Stromal cell of bone marrow (primary cell): Measurements from ENCODE around the gene BHLHA15.

Experiments used
- DNase-seq: peaks from one replicate; pipeline ENCODE4 v3.0.0-alpha.2; 2012; ENCODE audit warnings: low read depth

Gene BHLHA15

DNA sequence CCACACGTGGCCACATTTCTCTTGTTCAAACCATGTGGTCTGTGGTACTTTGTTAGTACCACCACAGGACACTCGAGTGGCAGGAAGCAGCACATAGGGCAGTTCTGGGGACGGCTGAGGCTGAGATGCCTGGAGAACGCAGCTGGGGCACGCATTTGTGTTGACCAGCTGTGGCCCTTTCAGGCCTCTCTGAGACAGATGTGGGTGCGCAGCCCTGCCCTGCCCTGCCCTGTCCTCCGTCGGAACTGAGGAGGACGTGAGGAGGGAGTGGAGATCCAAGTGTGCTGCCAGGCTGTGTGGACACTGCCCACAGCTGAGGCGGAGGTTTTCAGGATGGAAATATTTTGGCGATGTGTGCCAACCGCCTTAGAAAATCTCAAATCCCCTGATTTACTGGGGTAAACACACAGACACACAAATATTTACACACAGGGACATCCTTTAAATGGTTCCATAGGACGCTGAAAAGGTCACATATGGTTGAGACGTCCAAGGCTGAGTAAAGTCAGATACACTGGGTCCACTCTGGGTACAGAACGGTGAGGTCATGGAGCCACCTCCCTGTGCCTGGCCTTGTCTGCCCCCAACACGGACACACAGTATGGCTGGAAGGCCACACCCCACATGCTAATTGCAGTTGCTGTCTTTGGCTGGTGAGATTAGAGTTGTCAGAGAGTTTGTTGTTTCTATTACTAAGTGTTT is 14.8 kb downstream of the BHLHA15 start:
- no peak for DNase-seq

DNA sequence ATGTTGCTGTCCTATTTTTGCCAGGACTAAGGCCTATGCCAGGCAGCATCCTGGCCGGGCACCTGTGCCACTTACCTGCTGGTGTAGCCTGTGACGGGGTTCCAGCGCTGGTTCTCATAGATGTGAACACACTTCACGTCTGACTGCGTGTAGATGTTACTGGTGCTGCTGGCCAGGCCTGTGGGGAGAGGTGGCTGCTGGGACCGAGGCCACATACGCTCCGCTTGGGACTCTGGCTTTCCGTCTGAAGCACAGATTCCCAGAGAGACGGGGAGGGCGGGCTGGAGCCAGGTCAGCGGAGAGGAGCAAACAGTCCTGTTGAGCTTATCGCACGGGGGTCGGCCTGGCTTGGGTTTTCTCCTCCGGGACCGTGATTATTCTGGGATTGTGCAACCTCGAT is 16.7 kb downstream of the BHLHA15 start:
- DNase-seq: no peak

DNA sequence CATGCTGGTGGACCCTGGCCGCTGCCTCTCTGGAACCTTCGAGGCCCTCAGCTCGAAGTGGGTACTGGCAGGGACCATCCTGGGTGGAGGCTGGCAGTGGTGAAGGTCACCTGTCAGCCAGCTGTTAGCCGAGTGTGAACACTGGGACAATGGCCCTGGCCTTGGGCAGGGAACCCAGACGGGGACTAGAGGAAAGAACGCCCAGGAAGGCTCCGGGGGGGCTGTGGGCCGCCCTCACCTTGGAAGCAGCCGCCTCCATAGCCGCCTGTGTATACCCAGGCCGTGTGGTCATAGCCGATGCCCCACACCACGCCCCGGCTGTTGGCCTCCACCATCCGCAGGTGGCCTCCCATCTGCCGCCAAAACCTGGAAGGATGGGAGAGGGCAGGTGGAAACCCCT is 17.6 kb downstream of the BHLHA15 start:
- no peak for DNase-seq

DNA sequence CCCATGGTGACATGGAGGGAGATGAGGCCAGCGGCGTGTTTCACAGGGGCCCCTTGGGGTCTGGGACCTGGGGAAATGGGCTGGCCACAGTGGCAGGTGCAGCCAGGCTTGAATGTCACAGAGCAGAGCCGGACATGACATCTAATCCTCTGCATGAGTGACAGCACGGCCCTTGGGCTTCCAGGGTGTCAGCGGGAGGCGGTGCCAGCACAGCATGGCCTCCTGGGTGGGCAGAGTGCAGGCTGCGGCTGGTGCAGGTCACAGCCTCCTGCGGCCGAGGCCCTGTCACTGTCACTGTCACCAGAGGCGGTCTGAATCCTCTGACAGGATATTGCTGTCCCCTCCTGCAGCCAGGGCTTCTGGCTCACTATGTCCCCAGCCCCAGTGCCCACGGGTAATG is 18.2 kb downstream of the BHLHA15 start:
- no peak for DNase-seq

DNA sequence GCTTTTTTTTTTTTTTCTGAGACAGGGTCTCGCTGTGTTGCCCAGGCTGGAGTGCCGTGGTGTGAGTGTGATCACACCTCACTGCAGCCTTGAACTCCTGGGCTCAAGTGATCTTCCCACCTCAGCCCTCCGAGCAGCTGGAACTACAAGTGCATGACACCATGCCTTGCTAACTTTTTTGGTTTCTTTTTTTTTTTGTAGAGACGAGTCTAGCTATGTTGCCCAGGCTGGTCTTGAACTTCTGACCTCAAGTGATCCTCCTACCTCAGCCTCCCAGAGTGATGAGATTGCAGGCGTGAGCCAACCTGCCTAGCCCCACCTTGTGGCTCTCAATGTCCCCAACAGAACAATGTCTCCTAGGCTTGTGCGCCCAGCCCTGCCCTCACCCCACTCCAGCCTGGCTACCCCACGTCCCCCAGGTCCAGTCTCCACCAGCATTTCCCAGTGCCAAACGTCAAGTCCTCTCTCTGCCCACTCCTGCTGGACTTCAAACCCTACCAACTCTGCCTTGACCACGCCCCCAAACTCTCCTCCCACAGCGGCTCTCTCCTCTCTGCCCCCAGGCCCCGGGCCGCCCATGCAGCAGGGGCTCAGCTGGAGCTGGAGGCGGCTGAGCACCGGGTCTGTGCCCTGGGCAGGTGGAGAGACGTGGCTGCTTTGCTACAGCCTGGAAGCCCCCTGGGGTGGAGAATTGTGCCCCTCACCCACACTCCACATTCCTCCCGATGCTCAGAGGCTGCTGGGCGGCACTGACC is 18.9 kb downstream of the BHLHA15 start:
- DNase-seq: no peak

DNA sequence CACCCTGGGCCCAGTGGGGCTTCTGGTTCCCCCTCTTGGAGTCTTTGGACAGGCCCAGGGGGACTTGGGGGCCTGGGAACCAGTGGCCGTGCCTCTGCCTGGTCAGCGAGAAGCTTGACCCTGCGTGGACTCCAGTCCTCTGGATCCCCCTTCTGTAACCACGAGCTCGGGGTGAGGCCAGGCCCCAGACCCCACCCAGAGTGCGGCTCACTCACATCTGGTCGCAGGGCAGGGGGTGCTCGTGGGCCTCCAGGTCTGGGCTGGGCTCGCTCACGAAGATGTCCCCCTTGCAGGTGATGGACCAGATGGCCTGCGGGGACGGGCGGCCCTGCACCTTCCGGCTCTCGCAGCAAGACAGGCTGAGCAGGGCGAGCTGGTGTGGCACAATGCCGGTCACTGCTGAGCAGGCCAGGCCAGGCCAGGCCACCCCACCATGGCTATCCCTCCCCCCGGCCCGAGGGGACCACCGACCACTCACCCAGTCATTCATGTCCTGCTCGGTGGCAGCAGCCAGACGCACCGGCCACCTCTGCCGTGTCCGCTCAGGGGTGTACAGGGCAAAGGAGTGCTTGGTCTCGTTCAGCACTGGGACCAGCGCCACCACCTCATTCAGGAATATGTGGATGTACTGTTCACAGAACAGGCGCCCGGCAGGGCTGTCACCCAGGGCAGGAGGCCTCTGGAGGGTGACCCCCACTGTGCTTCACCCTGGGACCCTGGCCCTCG is 19.7 kb downstream of the BHLHA15 start:
- no peak for DNase-seq

DNA sequence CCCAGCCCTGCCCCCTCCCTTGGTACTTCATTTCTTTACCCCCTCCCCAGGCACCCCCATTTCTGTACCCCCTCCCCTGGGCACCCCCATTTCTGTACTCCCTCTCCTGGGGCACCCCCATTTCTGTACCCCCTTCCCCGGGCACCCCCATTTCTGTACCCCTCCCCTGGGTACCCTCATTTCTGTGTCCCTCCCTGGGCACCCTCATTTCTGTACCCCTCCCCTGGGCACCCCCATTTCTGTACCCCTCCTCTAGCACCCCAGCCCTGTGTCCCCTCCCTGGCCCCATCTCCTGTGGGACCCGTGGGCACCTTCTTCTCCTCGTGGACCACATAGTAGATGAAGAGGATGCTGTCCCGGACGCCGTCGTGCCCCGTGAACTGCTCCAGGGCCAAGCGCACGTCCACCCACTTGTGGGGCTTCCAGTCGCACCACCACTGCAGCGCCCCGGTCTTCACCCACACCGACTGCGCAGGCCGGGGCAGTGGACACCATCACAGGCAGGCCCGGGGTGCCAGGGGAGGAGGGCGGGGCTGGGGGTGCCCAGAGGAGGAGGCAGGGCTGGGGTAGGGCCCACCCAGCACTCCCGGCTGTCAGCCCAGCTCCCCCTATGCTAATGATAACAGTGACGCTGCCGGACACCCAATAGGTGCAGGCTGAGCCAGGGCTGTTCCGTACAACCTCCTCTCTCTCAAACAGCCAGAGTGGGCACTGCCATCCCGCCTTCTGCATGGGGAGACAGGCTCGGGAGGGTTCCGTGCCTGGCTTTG is 20.4 kb downstream of the BHLHA15 start:
- no peak for DNase-seq

DNA sequence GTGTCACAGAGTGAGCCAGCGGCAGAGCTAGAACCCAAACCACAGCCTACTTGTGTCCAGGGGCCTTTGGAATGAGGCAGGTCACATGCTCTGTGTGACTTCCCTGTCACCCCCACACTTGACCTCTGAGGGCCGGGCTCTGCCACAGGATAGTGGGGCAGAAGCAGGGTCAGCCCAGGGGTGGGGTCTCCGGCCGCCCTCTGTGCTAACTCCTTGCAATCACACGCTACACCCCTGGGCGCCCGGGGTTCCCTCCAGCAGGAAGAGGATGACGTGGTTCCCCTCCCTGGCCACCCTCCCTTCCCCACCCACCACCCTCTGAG is 21.0 kb downstream of the BHLHA15 start:
- DNase-seq: no peak

DNA sequence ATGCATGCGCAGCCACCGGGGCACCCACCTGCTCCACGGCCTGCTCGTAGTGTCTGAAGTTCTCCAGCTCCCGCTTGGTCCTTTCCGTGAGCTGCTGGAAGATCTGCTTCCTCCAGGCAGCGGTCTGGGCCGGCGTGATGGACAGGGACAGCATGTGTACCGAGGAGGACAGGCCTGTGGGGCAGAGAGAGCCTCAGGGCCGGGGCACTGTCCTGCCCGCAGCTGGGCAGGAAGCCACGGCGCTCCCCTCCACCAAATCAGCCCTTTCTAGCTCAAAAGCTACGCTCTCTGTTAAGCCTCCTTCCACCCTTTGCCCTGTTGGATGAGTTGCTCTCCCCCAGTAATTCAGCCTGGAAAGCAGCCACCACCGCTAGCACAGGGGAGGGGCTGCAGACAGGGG is 21.6 kb downstream of the BHLHA15 start:
- no peak for DNase-seq

DNA sequence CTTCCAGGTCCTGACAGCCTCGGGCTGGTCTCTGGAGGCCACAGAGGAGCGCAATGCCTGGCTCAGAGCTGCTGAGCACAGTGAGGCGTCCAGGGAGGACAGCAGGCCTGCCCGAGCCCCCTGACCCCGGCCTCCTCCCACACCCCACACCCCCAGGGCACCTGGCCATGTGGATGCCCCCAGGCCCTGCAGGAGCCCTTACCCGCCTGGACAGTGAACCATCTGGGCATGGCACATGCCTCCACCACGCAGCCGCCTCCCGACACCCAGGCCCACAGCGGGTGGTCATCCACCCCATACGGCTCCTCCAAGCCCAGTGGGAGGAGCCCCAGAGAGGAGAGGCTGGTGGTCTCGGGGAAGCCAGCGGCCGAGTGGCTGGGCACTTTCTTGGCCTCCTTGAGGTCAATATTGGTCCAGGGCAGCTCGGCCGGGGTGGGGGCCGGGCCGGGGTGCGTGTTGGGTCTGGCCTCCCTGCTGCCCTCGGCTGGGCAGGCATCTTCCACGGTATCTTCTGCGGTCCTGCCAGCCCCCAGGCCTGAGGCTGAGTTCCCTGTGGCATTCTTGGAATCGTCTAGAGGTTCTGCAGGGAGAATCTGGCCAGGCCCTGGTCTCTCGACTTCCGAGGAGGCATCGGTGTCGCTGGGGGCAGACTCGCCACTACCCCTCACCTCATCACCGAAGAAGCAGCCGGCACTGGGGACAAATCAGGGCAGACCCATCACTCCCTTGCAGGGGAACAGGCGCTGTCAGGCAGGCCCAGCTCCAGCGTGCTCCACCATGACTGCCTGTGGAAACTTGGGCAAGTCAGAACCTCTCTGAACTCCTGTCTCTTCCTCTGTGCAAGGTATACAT is 22.2 kb downstream of the BHLHA15 start:
- DNase-seq: no peak

DNA sequence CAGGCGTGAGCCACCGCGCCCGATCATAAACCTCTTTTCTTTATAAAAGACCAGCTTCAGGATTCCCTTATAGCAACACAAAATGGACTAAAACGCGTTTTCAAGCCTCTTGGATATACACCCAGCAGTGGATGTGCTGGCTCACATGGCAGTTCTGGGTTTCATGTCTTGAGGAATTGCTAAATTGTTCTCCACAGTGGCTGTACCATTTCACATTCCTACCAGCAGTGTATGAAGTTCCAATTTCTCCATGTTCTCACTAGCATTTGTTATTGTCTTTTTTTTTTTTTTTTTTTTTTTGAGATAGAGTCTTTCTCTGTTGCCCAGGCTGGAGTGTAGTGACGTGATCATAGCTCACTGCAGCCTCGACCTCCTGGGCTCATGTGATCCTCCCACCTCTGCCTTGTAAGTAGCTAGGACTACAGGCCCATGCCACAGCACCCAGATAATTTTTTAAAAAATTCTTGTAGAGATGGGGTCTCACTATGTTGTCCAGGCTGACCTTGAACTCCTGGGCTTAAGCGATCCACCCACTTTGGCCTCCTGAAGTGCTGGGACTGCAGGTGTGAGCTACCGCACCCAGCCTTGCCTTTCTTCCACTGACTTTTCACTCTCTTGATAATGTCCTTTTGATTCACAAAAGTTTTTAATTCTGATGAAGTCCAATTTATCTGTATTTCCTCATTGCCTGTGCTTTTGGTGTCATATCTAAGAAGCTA is 23.3 kb downstream of the BHLHA15 start:
- no peak for DNase-seq

DNA sequence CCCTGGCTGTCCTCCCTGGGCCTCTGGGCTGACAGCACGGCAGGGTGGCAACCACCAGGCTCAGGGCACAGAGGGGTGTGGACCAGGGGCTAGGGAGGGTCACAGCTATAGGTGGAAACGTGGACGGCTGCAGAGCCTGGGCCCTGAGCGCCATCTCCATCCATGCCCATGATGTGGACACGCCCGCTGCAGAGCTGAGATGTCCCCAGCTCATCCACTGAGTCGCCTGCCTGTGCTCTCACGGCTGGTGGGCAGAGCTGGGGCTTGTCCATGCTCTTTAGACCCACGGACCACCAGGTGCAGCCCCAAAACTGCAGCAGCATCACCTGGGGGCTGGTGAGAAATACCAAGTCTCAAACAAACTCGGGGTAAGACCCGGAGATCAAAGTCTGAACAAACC is 24.7 kb downstream of the BHLHA15 start:
- DNase-seq: no peak

DNA sequence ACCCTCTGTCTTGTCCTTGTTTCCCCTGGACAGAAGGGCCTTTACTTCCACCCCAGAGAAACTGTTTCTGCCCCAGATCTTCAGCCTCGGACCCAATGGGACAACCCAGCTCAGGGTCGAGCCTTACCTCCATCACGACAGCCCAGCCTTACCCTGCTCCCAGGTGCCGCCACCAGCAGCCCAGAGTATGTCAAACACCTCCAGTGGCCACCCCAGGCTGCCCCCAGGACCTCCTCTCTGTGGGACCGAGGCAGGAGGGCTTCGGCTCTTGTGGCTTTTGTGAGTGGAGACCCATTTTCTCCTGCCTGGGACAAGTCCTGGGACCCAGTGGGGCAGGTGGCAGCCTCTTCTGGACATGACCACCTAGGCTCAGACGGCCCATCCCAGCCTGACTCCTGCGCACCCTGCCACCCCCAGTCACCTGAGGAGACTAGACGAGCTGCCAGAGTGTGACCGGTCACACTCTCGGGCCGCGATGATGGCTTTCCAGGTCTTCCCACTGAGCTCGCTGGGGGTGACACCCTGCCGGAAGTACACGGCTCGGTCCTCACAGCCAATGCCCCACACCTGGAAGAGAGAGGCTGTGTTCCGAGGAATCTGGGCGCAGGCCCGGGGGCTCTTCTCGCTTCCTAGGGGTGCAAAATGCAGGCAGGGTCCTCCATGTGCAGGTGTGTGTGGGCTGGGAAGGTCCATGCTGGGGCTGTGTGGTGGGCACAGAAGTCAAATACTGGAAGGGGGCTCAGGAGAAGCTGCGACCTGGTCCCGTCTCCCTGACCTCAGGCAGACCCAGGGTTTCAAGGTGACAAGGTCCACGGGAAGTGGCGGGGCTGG is 25.3 kb downstream of the BHLHA15 start:
- DNase-seq: no peak

DNA sequence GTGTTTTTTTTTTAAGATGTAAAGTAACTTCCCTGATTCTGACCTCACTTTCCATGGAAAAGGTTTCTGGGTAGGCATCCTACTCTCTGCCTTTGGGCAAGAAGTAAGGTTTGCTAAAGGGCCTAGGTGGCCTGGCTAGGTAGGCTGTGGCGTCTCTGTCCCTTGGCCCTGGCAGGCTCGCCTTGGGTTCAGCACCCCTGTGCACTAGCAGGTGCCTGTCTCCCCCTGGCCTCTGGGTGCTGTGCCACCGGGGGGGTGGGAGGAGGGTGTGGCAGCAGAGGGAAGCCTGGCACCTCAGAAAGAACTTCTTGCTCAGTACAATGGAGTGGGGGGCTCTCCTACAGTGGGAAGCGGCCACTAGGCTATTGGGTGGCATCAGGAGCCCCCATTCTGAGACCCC is 26.8 kb downstream of the BHLHA15 start:
- no peak for DNase-seq

DNA sequence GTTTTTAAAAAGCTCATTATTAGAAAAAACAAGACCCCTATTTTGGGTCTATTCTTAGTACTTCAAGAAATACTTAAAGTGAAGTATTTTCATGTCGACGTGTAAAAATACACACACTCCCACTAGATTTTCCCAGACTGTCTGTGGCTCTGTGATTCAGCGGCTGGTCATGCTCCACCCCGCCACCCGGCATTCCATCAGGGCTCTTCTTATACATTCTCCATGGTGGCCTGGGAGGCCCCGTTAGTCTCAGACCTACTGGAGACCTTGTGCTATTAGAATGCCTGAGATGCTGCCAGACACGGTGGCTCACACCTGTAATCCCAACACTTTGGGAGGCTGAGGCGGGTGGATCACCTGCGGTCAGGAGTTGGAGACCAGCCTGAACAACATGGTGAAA is 27.7 kb downstream of the BHLHA15 start:
- DNase-seq: no peak

DNA sequence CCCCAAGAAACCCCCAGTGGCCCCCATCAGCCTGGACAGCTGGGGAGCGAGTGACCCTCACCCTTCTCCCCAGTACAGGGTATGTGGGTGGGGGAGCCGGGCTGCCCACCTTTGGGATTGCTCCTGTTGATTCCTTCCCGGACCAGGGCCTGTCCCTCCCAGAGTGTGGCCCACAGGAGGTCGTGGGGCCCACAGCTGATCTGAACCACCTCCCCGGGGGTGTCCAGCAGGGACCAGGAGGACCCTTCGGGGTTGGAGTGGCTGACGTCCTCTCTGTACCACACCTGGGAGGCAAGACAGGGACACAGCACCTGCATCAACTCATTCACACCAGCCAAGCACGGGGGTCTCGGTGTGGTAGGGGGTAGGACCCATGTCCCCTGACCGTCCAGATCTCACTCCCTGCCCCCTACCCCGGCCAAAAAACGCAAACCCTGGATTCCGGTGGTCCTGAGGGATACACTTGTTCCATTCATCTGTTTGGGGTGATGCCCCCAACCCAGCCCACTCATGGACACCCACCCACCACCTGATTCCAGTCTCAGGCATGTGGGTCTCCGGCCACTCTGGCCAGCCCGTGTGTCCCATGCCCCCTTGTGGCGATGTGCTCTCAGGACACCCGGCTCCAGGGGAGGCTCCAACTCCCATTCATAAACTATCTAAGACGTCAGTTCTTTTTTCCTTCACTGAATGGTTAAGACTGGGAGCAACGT is 29.9 kb downstream of the BHLHA15 start:
- no peak for DNase-seq

DNA sequence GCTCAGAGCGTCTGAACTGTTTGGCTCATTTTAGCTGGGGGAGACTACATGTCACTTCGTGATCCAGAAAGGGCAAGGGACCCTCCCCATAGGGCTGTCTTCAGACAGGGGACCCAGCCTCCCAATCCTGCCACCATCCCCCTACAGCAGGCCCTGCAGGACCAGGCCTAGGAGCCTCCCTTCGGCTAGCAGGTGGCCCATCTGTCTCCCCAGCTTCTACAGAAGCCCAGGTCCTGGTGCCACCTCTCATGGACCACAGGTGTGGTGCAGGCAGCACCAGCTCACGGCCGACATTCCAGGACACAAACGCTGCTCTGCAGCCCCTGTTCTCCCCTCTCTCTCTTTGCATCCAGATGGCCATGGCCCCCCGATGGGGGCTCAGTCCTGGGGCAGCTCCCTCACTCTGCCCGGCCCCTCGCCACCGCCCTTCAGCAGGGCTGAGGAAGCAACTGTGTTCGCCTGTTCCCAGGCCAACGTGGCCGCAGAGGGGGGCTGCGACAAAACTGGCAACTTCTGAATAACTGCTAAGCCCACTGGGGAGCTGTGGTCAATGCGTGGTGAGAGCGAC is 30.5 kb downstream of the BHLHA15 start:
- DNase-seq: no peak

DNA sequence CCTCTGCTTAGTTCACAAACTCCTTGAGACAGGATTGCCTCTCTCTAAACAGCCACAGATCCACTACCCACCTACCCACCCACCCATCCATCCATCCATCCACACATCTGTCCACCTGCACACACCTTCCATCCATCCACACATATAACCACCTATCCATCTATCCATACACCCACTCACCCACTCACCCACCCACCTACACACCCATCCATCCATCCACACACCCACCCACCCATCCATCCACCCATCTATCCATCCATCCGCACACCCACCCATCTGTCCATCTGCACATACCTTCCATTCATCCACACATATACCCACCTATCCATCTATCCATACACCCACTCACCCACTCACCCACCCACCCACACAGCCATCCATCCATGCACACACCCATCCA is 31.1 kb downstream of the BHLHA15 start:
- DNase-seq: no peak

DNA sequence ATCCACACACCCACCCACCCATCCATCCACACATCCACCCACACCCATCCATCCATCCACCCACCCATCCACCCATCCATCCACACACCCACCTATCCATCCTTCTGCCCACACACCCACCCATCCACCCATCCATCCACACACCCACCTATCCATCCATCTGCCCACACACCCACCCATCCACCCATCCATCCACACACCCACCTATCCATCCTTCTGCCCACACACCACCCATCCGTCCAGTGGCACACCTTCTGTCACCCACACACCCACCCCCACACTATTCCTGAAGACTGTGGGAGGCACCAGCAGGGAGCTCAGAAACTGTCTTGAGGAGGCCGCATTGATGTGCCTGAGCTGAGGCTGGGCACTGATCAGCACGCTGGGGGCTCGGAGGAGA is 31.7 kb downstream of the BHLHA15 start:
- DNase-seq: no peak
